Endothelial cell of umbilical vein (primary cell): Measurements from ENCODE around the gene HECTD3. TPM values are rescaled to one million over a fixed set of nuclear protein-coding genes. Genes with fewer than 3 reads are reported as not detected.

Experiments
- BruUV-seq: library from RNA; stranded (reverse); fragments of 400-500 nt; replicated peaks from 2 replicates; lab custom pipeline; 2021; lab: Mats Ljungman, UMichigan
- CTCF ChIA-PET: fragments of 300-600, 350-600 bp; sonication (Branson Sonifier 250); formaldehyde crosslinking; loops from one replicate; lab custom pipeline; 2021; ENCODE audit warnings: antibody characterized with exemption, inconsistent platforms; lab: Charles Lee
- POLR2A ChIA-PET: fragments of 300-600, 350-600 bp; sonication (Branson Sonifier 250); formaldehyde crosslinking; loops from one replicate; lab custom pipeline; 2021; ENCODE audit warnings: antibody characterized with exemption, inconsistent platforms; lab: Charles Lee
- DNase-seq: peaks from one replicate; pipeline ENCODE4 v3.0.0-alpha.2; 2011; ENCODE audit warnings: low read depth, low spot score
- FAIRE-seq: peaks from 2 replicates; lab custom pipeline; 2011; peaks lifted over from hg19 to GRCh38; lab: Jason Lieb, UNC
- H2AFZ ChIP-seq: 2 replicates; pipeline ENCODE4 v1.6.0; 2012; ENCODE audit warnings: low read depth, low read length, control low read depth, inconsistent platforms
- H3K27ac ChIP-seq: 2 replicates; pipeline ENCODE4 v1.5.1; 2011; ENCODE audit warnings: low read depth, mild to moderate bottlenecking, control low read depth, low read length, moderate library complexity; ENCODE audit not compliant: insufficient read depth
- H3K27me3 ChIP-seq, 2 experiments: 2 replicates each; pipeline versions ENCODE4 v1.6.0 to v1.6.1; 2011; ENCODE audit warnings: low read length in 2 of 2, mixed read lengths in 1 of 2; ENCODE audit not compliant: control insufficient read depth in 2 of 2, insufficient read depth in 2 of 2
- H3K36me3 ChIP-seq, 2 experiments: 2 replicates in 1 of 2; 3 replicates in 1 of 2; pipeline ENCODE4 v1.5.1; 2011; ENCODE audit warnings: low read length in 2 of 2, mild to moderate bottlenecking in 1 of 2, moderate library complexity in 1 of 2; ENCODE audit not compliant: control insufficient read depth in 2 of 2, insufficient read depth in 2 of 2; ENCODE audit errors: extremely low read depth in 1 of 2
- H3K4me1 ChIP-seq: 3 replicates; pipeline ENCODE4 v1.5.1; 2011; ENCODE audit warnings: mild to moderate bottlenecking, low read length; ENCODE audit not compliant: control insufficient read depth, insufficient read depth; ENCODE audit errors: extremely low read depth
- H3K4me2 ChIP-seq: 2 replicates; pipeline ENCODE4 v1.6.1; 2011; ENCODE audit warnings: low read length, control low read depth, mixed read lengths; ENCODE audit not compliant: insufficient read depth
- H3K4me3 ChIP-seq, 3 experiments: fragments of 200-600 bp in 1 of 3; sonication (generic), shearing (Covaris generic) in 1 of 3; replicated peaks in 1 of 3; 2 replicates each; pipeline ENCODE4 v1.5.1; 2011 to 2016; ENCODE audit warnings: control low read depth in 3 of 3, low read length in 3 of 3, mild to moderate bottlenecking in 2 of 3, inconsistent platforms in 1 of 3, low read depth in 1 of 3, moderate library complexity in 1 of 3; ENCODE audit not compliant: insufficient read depth in 1 of 3
- H3K79me2 ChIP-seq: 2 replicates; pipeline ENCODE4 v1.6.0; 2012; ENCODE audit warnings: low read length, inconsistent platforms; ENCODE audit not compliant: control insufficient read depth, insufficient read depth
- H3K9ac ChIP-seq: replicated peaks from 2 replicates; pipeline ENCODE3; 2011; ENCODE audit warnings: low read length, control low read depth; ENCODE audit not compliant: insufficient read depth; ENCODE audit errors: extremely low read depth
- H3K9me1 ChIP-seq: replicated peaks from 3 replicates; pipeline ENCODE4 v1.6.0; 2011; ENCODE audit warnings: mild to moderate bottlenecking, low read length; ENCODE audit not compliant: control insufficient read depth, insufficient read depth; ENCODE audit errors: extremely low read depth
- H3K9me3 ChIP-seq: replicated peaks from 2 replicates; pipeline ENCODE4 v1.5.1; 2012; ENCODE audit warnings: low read length, inconsistent platforms; ENCODE audit not compliant: control insufficient read depth, insufficient read depth
- H4K20me1 ChIP-seq: replicated peaks from 2 replicates; pipeline ENCODE3; 2011; ENCODE audit warnings: mild to moderate bottlenecking, low read length; ENCODE audit not compliant: control insufficient read depth, insufficient read depth; ENCODE audit errors: extremely low read depth
- EZH2 ChIP-seq: IDR thresholded peaks from 2 replicates; pipeline ENCODE4 v1.6.1; 2012; ENCODE audit warnings: borderline replicate concordance, low read depth, mild to moderate bottlenecking, moderate library complexity, low read length, inconsistent platforms; ENCODE audit not compliant: severe bottlenecking
- FOS ChIP-seq: IDR thresholded peaks from 2 replicates; pipeline ENCODE4 v1.6.1; 2011; ENCODE audit warnings: mild to moderate bottlenecking, low read length, moderate library complexity, borderline replicate concordance; ENCODE audit not compliant: insufficient read depth
- GATA2 ChIP-seq: IDR thresholded peaks from 2 replicates; pipeline ENCODE4 v1.7.0; 2011; ENCODE audit warnings: low read depth, mild to moderate bottlenecking, moderate library complexity, mixed read lengths, low read length; ENCODE audit not compliant: insufficient read length, insufficient read depth
- JUN ChIP-seq: IDR thresholded peaks from 2 replicates; pipeline ENCODE4 v1.6.1; 2011; ENCODE audit warnings: borderline replicate concordance, low read depth; ENCODE audit not compliant: insufficient read length, insufficient read depth
- MAX ChIP-seq: IDR thresholded peaks from 2 replicates; pipeline ENCODE4 v1.6.1; 2011; ENCODE audit not compliant: insufficient read depth, insufficient read length
- MYC ChIP-seq: IDR thresholded peaks from one replicate; pipeline ENCODE4 v1.6.1; 2011; ENCODE audit warnings: mild to moderate bottlenecking, low read depth, low read length
- POLR2A ChIP-seq: IDR thresholded peaks from 2 replicates; pipeline ENCODE4 v1.6.1; 2012; ENCODE audit warnings: low read depth, mild to moderate bottlenecking, control low read depth, low read length
- POLR2AphosphoS5 ChIP-seq: IDR thresholded peaks from 2 replicates; pipeline ENCODE4 v1.6.1; 2012; ENCODE audit warnings: low read depth, mild to moderate bottlenecking, control low read depth, low read length, moderate library complexity; ENCODE audit not compliant: insufficient read depth
- dilution Hi-C: fragments of 300-500 bp; cut with MboI; formaldehyde crosslinking; loops from one replicate; pipeline ENCODE4 v1.15.0; 2019; ENCODE audit warnings: low sequenced_read_pairs; ENCODE audit not compliant: extremely low pct_ligation_motif_present
- intact Hi-C: fragments of 100-400 bp; cut with micrococcal nuclease; formaldehyde crosslinking; loops from one replicate; pipeline ENCODE4 v1.10.0; 2022
- polyA plus RNA-seq, 4 experiments: library from polyadenylated mRNA; depleted of rRNA in 3 of 4; stranded (reverse) in 3 of 4; unstranded in 1 of 4; fragments of >200 nt; gene quantifications; 2 replicates each; pipeline versions ENCODE4 v1.2.1 to v1.2.3, GENCODE V29; 2011 to 2012; ENCODE audit warnings: missing spikeins in 1 of 4
- total RNA-seq: library from RNA; stranded (reverse); gene quantifications from 2 replicates; pipeline ENCODE4 v1.2.3, GENCODE V29; 2021

Gene HECTD3
- total and polyA plus RNA-seq, 2 donors (not counting 3 experiments of a cell fraction or from before 2014, with no cell fraction given), result 80.0 to 114 TPM

- intact Hi-C loops, result no loop called here
- ChIA-PET POLR2A (no interaction called here), CTCF (interaction anchor here (1.2 kb wide), 1 partner anchor 24 kb away, joined by 4 read pairs; no protein-coding TSS in a partner anchor)
- no peak overlapping the region for H2AFZ ChIP-seq
- DNase-seq, result no peak
- no peaks in the 10 kb centered on the region for H3K27me3 ChIP-seq
- H3K4me1 ChIP-seq, result no peaks in the 10 kb centered on the region
- no peaks in the 10 kb centered on the region for H3K9me3 ChIP-seq
- H3K27ac ChIP-seq, result no peak overlapping the region
- no peak overlapping the region for H3K9ac ChIP-seq
- no peaks in the 10 kb centered on the region for H4K20me1 ChIP-seq
- TF ChIP-seq GATA2 (no peak), MAX (no peak), POLR2AphosphoS5 (no peak), POLR2A (no peak), JUN (no peak), FOS (no peak), MYC (no peak), EZH2 (no peak)
- BruUV-seq, result no TSS peak
- no peak for FAIRE-seq
- H3K4me2 ChIP-seq, result no peak overlapping the region
- no peak overlapping the region for H3K4me3 ChIP-seq
- H3K36me3 ChIP-seq, result peaks cover 0 to 2% of the 10 kb centered on the region in 2 experiments
- no peaks in the 10 kb centered on the region for H3K9me1 ChIP-seq
- no peaks in the 10 kb centered on the region for H3K79me2 ChIP-seq
- dilution Hi-C loops, result no loop called here
These were observed 27.7 kb upstream of the HECTD3 start for GRCh38 chr1:45038661-45039364.
